GOT3 (cell line): ENCODE measurements around the gene RFX2.
"Not testable (repeated sequence)": the region's sequence is repeated elsewhere in the genome, so short reads cannot be mapped to it uniquely, and the experiment has no call there.

ENCODE experiments used
- DNase-seq: peaks from one replicate; lab custom pipeline; 2025; ENCODE audit warnings: mixed read lengths; lab: John Stamatoyannopoulos, UW

RFX2 gene

DNA sequence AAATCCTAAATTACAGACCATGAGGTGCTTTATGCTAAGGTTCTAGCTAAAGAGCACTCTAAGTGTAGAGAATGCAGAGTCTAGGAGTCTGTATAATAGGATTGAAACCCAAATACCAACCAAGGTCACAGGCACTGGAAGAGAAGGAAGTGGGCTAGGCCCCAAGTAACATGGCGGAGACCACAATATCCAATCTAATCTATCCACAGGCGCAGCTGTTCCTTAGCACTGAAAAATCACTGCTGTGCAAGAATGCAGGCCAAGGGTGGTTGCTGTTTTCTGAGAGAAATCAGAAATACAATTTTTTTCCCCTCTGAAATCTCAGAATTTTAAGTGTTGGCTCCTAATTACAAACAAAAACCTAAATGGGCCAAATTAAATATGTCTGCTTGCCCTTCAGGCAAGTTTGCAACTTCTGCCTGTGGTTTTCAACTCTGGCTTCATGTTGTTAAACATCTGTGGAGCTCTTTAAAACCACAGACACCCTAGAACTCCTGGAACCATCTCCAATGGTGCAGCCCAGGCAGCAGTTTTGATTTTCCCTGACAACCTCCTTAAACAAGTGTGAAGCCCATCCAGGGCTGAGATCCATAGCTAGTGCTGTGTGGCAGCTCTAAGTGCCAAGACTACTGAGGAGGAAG lies 138.5 kb downstream of the RFX2 start:
- DNase-seq: no peak

DNA sequence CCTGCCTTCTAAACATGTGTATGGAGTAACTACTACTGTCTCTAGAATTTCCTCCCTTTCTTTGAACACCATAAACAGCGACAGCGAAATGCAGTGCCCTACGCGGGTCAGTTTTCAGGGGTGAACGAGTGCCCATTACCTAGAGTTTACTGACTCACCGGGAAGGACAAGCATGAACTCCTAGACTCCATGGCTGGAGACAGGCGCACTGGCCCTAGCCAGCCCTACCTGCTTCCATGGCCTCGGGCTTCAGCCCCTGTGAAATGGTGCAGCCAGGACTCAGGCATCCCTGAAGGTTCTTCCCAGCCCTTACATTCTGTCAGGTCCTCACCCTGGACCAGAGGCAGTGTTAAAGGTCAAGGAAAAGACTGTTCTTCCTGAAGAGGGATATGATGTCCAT lies 140.8 kb downstream of the RFX2 start:
- no peak for DNase-seq

DNA sequence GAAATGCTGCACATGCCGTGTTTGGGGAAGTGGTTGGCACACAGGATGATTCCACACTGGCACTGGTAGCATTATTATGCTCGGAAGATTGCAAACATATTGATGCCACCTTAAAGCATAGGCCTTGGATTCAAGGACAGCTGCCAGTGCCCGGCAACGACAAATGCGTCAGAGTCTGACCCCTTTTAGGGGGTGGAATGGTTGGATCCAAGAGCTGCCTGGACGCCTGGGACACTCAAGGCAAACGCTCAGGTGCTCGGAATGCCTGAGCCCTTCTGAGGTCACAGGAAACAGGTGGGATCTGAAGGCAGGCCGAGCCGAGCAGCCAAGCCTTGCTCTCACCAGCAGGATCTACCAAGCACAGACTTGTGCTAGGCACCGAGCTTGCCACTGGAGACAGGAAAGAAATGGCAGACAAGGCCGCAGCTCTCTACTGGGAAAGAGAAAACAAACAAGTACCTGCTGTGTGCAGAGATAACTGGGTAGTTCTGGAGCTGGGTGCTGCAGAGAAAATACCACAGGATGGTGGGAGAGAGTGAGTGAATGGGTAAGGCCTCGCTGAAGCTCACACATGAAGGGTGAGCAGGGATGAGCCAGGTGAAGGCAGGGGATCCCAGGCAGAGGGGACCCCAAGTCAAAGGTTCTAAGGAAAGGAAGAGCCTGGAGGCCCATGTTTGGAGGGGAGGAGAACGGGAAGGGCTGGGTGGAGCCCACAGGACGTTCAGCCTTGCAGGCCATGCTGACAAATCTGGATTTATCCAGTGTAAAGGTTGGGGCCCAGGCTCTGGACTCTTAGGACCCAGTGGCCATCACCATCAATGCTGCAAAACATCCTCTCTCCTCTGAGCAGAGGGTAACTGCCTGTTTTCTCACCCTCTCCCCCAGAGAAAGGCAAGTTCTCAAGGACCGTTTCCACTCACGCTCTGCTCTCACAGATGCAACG lies 141.6 kb downstream of the RFX2 start:
- DNase-seq: no peak

DNA sequence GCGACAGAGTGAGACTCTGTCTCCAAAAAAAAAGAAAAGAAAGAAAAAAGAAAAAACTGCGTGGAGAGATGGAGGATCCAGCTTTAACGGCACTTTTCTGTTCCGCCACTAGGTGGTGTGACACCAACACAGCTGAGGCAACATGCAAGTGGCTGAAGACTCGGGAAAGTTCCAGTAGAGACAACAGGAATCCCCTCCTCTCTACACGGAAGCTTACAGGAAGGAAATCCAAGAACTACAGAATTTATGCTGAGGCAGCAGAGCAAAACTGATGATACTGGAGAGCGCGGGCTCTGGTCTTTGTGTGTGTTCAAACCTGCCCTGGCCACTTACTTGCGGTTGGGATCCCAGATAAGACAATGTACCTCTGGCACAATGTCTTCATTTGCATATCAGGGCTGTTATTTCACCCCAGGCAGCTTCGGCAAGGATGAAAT lies 142.3 kb downstream of the RFX2 start:
- no peak for DNase-seq

DNA sequence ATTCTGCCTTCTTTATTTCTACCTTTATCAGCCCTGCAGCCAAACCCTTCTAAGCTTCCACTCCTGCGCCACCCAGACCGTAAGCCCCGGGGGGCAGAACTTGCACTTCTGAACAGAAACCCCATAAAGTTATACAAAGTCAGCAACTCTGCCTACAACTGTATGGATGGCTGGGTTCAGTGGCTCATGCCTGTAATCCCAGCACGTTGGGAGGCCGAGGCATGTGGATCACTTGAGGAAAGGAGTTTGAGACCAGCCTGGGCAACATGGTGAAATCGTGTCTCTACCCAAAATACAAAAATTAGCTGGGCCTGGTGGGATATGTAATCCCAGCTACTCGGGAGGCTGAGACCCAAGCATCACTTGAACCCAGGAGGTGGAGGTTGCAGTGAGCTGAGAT lies 142.7 kb downstream of the RFX2 start:
- DNase-seq: no peak

DNA sequence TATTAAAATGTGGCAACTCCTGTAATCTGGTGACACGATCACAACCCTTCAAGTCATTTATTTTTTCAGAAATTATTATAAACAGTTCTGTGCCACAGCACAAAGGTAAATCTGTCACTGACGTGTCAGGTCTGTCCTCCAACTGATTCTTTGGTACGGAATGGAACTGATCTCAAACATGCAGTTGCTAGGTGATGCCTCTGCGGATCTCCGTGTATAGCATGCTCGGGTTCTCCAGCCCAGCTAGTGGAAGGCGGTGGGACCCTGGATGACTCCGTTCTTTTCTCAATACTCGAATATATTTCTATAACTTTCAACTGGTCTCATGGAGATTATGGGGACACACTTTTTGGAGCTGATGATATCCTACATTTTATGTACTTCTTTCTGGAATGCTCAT lies 143.4 kb downstream of the RFX2 start:
- DNase-seq: no peak

DNA sequence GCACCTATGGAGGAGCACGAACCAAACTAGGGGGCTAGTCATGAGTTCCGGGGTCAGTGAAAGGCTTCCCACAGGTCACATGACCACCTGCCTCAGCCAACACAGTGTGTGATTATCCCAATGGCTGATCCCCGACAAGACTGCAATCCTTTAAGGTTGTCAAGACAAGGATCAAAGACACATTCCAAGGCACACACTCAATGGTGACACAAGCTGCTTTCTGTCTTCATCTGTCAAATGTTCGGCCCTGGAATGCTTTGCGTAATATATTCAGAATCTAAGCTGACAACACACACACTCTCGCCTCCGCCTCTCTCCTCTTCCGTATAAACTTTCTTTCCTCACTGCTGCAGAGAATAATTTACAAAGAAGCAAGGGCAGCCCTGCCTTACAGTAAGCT lies 144.1 kb downstream of the RFX2 start:
- no peak for DNase-seq

DNA sequence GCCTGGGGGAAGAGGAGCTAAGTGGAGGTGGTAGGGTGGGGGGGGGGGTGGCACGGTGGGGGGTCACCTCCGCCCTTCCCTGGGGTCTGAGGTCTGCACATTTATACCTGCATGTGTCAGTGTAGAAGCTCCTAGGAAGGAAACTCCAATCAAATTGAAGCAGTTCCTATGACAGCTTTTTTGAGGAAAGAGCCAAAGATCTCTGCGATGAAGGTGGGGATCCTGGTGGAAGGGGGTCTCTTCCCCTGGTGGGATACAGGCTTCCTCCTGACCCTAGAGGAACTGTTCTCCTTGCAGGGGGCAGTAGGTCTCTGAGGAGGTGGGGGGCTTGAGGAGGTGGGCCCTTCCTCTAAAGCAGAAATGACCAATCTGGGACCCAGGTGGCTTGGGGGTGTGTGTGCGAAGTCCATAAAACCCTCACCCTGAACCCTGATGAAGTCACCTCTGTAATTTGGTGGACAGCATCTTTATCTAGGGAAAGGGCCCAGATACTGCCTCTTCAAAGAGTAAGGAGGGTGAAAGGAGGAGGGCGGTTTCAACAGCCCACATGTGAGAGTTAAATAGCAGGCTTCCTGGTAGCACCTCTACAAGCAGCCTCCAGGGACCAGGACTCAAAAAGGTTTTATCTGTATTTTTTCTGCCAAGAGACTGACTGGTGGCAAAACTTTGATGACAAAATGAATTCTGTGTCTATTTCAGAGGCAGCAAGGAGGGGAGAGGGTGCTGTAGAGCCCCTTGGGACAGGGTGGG lies 145.3 kb downstream of the RFX2 start:
- DNase-seq: no peak

DNA sequence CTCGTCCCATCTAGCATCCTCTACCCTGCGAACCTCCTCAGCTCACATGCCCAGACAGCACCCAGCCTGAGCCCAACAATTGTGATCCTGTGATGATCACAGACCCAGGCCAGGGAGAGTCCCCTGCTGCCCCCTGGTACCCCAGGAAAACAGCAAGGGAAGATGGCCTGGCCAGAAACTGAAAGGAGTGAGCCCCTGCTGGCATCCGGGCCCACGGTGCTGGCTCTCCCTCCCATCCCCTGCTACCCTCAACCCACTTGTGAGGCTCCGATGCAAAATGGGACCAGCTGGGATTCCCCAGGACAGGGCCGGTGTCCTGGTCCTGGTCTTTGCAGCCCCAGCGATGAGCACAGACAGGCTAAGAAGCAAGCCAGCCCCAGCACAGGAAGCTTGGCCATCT lies 146.4 kb downstream of the RFX2 start:
- no peak for DNase-seq

DNA sequence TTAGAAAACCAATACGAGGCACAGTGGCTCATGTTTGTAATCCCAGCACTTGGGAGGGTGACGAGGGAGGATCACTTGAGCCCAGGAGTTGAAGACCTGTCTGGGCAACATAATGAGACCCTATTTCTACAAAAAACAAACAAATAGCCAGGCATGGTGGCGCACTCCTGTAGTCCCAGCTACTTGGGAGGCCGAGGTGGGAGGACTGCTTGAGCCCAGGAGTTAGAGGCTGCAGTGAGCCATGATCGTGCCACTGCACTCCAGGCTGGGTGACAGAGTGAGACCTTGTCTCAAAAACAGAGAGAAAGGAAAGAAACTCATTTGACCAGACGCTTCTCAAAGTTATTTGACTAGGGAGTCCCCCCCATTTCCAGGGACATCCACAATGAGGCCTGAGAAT lies 147.0 kb downstream of the RFX2 start:
- DNase-seq: not testable (repeated sequence)

DNA sequence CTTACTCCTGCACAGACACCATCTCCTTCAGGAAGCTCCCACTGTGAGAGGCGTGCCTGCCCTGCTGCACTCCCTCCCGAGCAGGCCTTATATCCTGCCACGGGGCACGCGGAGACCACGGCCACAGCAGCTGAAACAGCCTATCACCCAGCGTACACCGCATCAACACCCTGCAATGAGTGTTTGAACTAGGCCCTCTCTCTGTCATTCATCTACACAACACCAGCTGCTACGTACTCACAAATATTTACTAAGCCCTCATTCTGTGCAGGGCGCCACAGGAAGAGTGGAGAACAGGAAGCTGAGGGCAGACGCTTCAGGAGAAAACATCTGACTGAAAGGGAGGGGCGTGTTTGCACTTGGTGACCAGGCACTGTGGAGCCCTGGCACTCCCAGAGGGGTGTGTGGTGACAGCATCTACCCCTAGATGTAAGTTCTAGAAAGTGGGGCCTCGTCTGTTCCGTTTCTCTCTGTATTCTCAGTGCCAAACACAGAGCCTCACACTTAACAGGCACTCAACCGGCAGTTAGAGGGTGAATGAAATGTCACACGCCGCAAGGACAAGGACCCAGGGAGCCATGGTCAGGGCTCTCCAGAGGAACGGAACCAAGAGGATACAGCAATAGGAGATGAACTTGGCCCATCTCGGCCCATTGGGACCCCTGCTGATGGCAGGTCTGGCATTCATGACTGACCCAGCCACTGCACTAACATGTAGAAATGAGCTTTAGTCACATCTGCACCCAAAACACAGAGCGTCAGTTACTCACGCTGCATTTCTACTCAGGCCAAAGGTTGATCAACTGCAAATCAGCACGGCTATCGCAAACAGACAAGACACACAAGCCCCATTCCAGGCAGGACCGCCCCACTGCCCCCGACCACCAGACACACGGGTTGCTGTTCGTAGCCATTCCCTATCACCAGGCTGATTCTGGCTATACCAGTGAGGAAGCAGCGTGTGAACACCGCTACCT lies 148.0 kb downstream of the RFX2 start:
- no peak for DNase-seq

DNA sequence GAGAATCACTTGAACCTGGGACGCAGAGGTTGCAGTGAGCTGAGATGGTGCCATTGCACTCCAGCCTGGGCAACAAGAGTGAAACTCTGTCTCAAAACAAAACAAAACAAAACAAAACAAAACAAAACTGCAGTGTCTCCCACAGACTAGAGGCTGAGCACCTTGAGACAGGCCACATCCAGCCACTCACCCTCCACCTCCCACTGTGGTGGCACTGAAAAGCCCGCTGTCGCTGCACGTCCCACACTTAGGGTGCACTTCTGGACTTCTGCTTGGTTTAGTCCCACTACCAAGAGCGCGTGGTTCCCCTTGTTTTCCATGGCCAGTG lies 148.7 kb downstream of the RFX2 start:
- DNase-seq: not testable (repeated sequence)

DNA sequence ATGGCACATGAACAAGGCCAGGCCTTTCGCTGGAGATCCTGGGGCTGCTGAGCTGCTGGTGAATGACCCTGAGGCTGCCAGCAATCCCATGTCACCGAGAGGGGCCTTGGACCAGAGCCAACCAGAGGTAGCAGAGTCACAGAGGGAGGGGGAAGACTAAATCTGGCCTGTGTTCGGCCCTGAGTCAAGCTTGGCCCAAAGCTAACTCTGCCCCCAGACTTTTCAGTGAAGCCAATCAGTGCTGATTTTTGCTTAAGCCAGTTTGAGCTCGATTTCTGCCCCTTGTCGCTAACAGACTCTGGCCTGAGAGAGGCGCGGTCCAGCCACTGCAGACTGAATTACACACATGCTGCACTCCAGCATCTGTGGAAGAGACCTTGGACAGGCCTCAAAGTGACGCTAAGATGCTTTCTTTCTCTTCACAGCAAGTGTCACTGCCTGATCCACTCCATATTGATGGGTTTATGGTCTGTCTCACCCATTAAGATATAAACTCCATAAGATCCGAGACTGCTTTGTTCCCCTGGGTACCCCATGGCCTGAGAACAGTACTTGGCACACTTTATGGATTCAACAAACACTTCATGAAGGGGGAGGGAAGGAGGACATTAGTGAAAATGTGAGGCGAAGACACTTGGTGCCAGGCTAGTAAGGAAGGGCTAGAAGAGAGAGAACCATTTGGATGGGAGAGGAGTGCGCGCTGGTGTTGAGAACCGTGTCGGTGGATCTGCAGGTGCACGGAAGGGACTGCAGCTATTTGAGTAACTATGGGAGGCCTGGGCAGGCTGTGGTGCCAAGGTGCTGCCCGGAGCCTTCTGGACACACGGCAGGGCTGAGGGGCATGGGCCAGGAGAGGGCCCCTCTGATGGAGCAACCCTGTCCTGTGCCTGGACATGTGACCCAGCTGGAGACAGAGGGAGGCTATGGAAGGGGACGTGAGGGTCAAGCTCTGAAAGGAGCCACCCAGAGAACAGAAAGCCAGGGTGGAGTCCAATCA lies 150.0 kb downstream of the RFX2 start:
- DNase-seq: no peak

DNA sequence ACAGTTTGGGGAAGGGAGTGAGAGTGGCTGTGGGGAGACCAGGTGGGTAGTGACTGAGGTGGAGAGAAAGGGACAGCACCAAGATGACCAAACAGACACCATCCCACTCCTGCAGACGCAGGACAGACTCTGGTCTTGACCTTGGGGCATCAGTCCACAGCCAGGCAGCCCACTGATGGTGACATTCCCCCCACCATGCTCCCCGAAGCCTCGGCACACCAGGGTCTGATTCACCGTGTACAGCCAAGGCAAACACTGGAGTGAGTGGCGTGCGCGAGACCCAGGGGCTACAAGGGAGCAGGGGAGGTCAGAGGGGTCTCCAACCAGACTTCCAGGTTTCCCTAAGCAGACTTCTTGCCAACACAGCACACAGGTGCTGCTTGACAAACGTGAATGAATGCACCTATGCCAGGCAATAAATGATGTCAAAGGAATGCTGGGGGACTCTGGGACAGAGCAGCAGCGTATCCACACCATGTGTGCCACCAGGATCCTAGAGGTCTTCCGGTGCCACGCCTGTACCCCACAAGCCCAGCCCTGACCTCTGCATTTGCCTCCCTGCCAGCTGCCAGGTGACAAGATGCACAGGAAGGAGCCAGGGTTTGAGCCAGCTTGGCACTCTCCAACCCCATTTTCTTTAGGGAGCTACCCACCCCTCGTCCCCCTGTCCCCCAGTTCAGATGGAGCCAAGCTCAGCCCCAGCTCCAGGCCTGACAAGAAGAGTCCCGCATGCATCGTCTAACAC lies 150.9 kb downstream of the RFX2 start:
- DNase-seq: no peak

DNA sequence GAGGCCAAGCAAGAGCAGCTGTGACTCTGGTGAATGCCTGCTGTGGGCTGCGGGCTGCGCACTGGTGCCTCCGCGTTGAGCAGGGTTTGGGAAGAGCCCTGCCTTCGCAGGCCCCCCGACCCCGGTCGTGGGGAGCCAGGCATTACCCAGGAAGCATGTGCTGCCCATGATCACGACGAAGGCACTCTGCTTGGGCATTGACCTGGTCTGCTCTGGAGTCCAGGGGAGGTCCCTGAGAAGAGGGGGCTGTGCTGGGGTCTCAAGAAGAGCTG lies 151.5 kb downstream of the RFX2 start:
- DNase-seq: no peak

DNA sequence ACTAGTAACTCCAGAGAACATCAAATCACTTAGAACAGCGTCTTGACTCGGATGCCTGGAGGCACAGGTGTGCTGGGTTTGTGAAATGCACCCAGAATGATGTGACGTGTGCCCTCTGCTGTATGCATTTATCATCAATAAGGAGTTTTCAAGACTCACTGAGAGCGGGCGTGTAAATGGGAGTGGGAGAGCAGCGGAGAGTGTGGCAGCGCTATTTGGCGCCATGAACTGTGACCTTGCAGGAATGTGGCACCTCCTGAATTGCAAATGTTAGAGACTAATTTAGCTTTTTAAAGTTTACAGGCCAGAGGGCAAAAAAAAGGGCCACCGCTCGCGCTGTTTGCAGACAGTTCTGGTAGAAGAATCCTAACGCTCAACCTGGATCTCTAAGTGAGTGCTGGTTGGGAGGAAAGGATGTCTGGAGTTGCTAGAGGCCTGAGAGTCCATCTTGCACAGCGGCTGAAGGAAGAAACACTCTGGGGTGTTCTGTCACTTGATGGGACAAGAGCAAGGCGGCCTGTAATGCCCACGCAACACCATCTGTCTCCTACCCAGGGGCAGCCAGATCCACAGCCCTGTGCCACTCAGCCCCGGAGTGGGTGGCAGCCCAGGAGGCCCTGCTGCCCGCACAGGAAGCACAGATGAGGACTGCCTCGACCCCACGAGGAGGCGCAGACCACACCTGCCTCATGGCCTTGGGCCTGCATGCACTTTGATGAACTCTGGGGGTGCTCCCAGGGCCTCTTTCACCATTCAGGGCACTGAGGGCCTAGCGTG lies 152.0 kb downstream of the RFX2 start:
- no peak for DNase-seq

DNA sequence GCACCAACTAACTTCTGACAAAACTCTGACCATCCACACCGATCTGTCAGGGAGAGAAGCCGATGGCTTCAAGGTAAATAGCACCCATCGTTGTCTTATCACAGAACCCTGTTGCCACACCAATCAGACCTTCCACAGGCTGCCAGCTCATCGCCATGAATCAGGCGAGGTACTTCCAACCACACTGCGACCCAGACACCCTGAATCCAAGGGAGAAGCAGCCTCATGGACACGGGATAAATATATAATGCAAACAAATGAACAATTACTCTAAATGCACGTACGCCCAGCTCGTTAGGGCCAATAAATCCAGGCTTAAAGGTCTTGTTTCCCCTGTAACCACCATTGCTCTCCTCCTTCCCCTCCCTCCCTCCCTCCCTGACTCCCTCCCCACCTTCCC lies 153.1 kb downstream of the RFX2 start:
- DNase-seq: no peak

DNA sequence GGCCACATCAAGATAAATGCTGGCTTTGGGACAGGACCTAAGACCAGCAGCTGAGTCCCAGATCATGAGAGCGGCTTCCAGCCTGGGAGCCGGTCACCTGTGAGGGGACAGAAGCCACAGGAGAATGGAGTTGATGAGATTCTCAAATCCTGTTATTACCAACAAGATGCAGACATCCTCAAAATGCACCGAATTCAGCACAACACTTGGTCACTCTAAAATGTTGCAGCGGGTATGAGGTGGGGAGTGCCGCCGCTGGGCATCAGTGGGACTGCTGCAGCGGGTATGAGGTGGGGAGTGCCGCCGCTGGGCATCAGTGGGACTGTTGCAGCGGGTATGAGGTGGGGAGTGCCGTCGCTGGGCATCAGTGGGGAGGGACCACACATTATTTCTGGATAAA lies 153.6 kb downstream of the RFX2 start:
- DNase-seq: no peak

DNA sequence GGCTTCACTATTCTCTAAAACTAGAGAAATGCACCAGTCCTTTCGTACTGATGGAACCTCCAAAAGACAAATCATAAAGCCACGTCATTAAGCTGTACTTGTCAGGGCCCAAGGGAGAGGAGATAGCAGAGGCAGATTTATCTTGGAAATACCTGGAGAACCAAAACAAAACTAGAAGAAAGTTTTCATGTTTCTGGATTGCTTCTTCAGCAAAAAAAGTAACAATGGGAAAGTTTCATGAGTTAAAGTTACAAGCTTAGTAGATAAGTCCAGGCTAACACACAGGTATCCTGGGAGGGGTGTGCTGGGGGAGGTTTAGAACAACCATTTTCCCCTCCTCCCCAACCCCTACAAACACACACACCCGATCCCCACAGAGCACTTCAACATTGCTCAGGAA lies 154.0 kb downstream of the RFX2 start:
- no peak for DNase-seq
